SK-N-SH (cell line): ENCODE data around the gene C4orf36.

Source experiments
- CTCF ChIP-seq: fragments of 200-600 bp; sonication (generic); IDR thresholded peaks from 2 replicates; pipeline ENCODE4 v1.6.1; 2017; ENCODE audit warnings: antibody characterized with exemption, mild to moderate bottlenecking, moderate library complexity
- EZH2phosphoT487 ChIP-seq: fragments of 200-600 bp; sonication (generic); IDR thresholded peaks from 2 replicates; pipeline ENCODE4 v1.6.1; 2017; ENCODE audit warnings: low read depth, mixed run types, mild to moderate bottlenecking, antibody characterized with exemption, moderate library complexity, borderline replicate concordance
- MAX ChIP-seq: IDR thresholded peaks from 2 replicates; pipeline ENCODE4 v1.4.0; 2012; ENCODE audit warnings: low read depth
- MXI1 ChIP-seq: IDR thresholded peaks from 2 replicates; pipeline ENCODE4 v1.6.1; 2012; ENCODE audit warnings: mild to moderate bottlenecking, low read depth, low read length, improper control_type of control experiment
- POLR2AphosphoS5 ChIP-seq: IDR thresholded peaks from 2 replicates; pipeline ENCODE4 v1.6.1; 2012; ENCODE audit warnings: low read depth, low read length
- TAF1 ChIP-seq: IDR thresholded peaks from 2 replicates; pipeline ENCODE4 v1.6.1; 2012; ENCODE audit warnings: low read depth, mild to moderate bottlenecking, low read length, moderate library complexity, borderline replicate concordance
- YY1 ChIP-seq: IDR thresholded peaks from 2 replicates; pipeline ENCODE4 v1.4.0; 2012; ENCODE audit warnings: low read depth, mild to moderate bottlenecking

- TF ChIP-seq CTCF (no peak), POLR2AphosphoS5 (no peak), EZH2phosphoT487 (no peak), MXI1 (no peak), YY1 (no peak), TAF1 (no peak), MAX (no peak)
Measured at GRCh38 chr4:86870442-86871069, 21.7 kb downstream of the C4orf36 start.
